IMR-90 (cell line): ENCODE data around the gene GNB1L. TPM values are rescaled to one million over a fixed set of nuclear protein-coding genes. Genes with fewer than 3 reads are reported as not detected.

Experiments used
- ATAC-seq: fragments of 200-7000 bp; cut with Tn5 transposase; 2 replicates; pipeline ENCODE4 v1.9.1; 2020; ENCODE audit warnings: low read depth, mild to moderate bottlenecking, moderate library complexity
- BruUV-seq: library from RNA; stranded (reverse); fragments of 400-500 nt; replicated peaks from 2 replicates; lab custom pipeline; 2021; lab: Mats Ljungman, UMichigan
- CTCF ChIA-PET: fragments of 300-600 bp; formaldehyde crosslinking; extraction: SDS; loops from one replicate; lab custom pipeline; 2021; ENCODE audit warnings: antibody characterized with exemption; lab: Yijun Ruan, JAX
- POLR2A ChIA-PET: fragments of 300-600 bp; sonication (Branson Sonifier 250); formaldehyde crosslinking; loops from one replicate; lab custom pipeline; 2022; ENCODE audit warnings: antibody characterized with exemption; ENCODE audit not compliant: unreplicated experiment; lab: Charles Lee
- DNase-seq: peaks from one replicate; pipeline ENCODE4 v3.0.0; 2013
- H2AFZ ChIP-seq: replicated peaks from 2 replicates; pipeline ENCODE3; 2013; ENCODE audit warnings: low read length, mild to moderate bottlenecking; ENCODE audit not compliant: poor library complexity
- H2AK5ac ChIP-seq: 2 replicates; pipeline ENCODE4 v1.6.1; 2013; ENCODE audit warnings: low read depth, low read length, inconsistent platforms
- H2AK9ac ChIP-seq: replicated peaks from 2 replicates; pipeline ENCODE3; 2013; ENCODE audit warnings: mild to moderate bottlenecking, low read depth, low read length, moderate library complexity; ENCODE audit not compliant: poor library complexity
- H2BK120ac ChIP-seq: 2 replicates; pipeline ENCODE4 v1.6.1; 2013; ENCODE audit warnings: low read depth, low read length, inconsistent platforms
- H2BK15ac ChIP-seq: 3 replicates; pipeline ENCODE4 v1.6.1; 2013; ENCODE audit warnings: low read depth, low read length, inconsistent platforms
- H2BK20ac ChIP-seq: 2 replicates; pipeline ENCODE4 v1.6.1; 2013; ENCODE audit warnings: low read depth, mild to moderate bottlenecking, inconsistent platforms, low read length, moderate library complexity
- H2BK5ac ChIP-seq: 2 replicates; pipeline ENCODE4 v1.6.1; 2013; ENCODE audit warnings: mild to moderate bottlenecking, low read depth, low read length, inconsistent platforms; ENCODE audit not compliant: poor library complexity, severe bottlenecking
- H3K14ac ChIP-seq: replicated peaks from 2 replicates; pipeline ENCODE4 v1.6.1; 2013; ENCODE audit warnings: low read depth, low read length, inconsistent platforms
- H3K18ac ChIP-seq: 2 replicates; pipeline ENCODE4 v1.6.1; 2013; ENCODE audit warnings: low read depth, low read length, control low read depth
- H3K23ac ChIP-seq: 2 replicates; pipeline ENCODE4 v1.6.1; 2013; ENCODE audit warnings: low read depth, low read length, inconsistent platforms
- H3K27ac ChIP-seq: 2 replicates; pipeline ENCODE4 v1.5.1; 2013; ENCODE audit warnings: mild to moderate bottlenecking, control low read depth, low read length; ENCODE audit not compliant: insufficient read depth
- H3K27me3 ChIP-seq: 2 replicates; pipeline ENCODE4 v1.6.1; 2013; ENCODE audit warnings: low read length; ENCODE audit not compliant: control insufficient read depth, insufficient read depth
- H3K36me3 ChIP-seq: 2 replicates; pipeline ENCODE4 v1.6.1; 2013; ENCODE audit warnings: low read length, mixed read lengths; ENCODE audit not compliant: control insufficient read depth, insufficient read depth
- H3K4ac ChIP-seq: 2 replicates; pipeline ENCODE4 v1.6.1; 2013; ENCODE audit warnings: low read depth, low read length, inconsistent platforms
- H3K4me1 ChIP-seq: 2 replicates; pipeline ENCODE4 v1.6.1; 2013; ENCODE audit warnings: low read length, mixed read lengths; ENCODE audit not compliant: control insufficient read depth, insufficient read depth
- H3K4me2 ChIP-seq: 2 replicates; pipeline ENCODE4 v1.6.1; 2013; ENCODE audit warnings: low read depth, mild to moderate bottlenecking, control low read depth, low read length, moderate library complexity
- H3K4me3 ChIP-seq: 2 replicates; pipeline ENCODE4 v1.5.1; 2013; ENCODE audit warnings: low read depth, mild to moderate bottlenecking, control low read depth, low read length, moderate library complexity; ENCODE audit not compliant: insufficient read depth
- H3K56ac ChIP-seq: 2 replicates; pipeline ENCODE4 v1.6.1; 2013; ENCODE audit warnings: low read length, inconsistent platforms; ENCODE audit not compliant: insufficient read depth; ENCODE audit errors: extremely low read depth
- H3K79me1 ChIP-seq, 2 experiments: 2 replicates each; pipeline ENCODE4 v1.6.1; 2013; ENCODE audit warnings: low read length in 2 of 2, inconsistent platforms in 1 of 2, low read depth in 1 of 2
- H3K9ac ChIP-seq: 2 replicates; pipeline ENCODE4 v1.6.1; 2013; ENCODE audit warnings: low read depth, low read length, control low read depth
- H3K9me1 ChIP-seq: 2 replicates; pipeline ENCODE4 v1.6.1; 2013; ENCODE audit warnings: low read length, inconsistent platforms; ENCODE audit not compliant: insufficient read depth
- H3K9me3 ChIP-seq: 2 replicates; pipeline ENCODE4 v1.6.1; 2013; ENCODE audit warnings: low read length; ENCODE audit not compliant: control insufficient read depth, insufficient read depth
- H4K20me1 ChIP-seq: 2 replicates; pipeline ENCODE4 v1.6.1; 2013; ENCODE audit warnings: low read length, inconsistent platforms; ENCODE audit not compliant: insufficient read depth
- H4K5ac ChIP-seq: 2 replicates; pipeline ENCODE4 v1.6.1; 2013; ENCODE audit warnings: mild to moderate bottlenecking, low read depth, low read length, control low read depth
- H4K8ac ChIP-seq, 2 experiments: 2 replicates each; pipeline ENCODE4 v1.6.1; 2013; ENCODE audit warnings: low read depth in 2 of 2, low read length in 2 of 2, control low read depth in 1 of 2, inconsistent platforms in 1 of 2
- H4K91ac ChIP-seq: 2 replicates; pipeline ENCODE4 v1.6.1; 2013; ENCODE audit warnings: low read depth, low read length, inconsistent platforms; ENCODE audit not compliant: insufficient read depth
- BHLHE40 ChIP-seq: fragments of 150-350 bp; IDR thresholded peaks from 2 replicates; pipeline ENCODE4 v1.6.1; 2016; ENCODE audit warnings: mild to moderate bottlenecking, low read depth, low read length
- CEBPB ChIP-seq: IDR thresholded peaks from 2 replicates; pipeline ENCODE4 v1.6.1; 2012; ENCODE audit warnings: low read depth, low read length, improper control_type of control experiment
- CHD1 ChIP-seq: IDR thresholded peaks from 2 replicates; pipeline ENCODE4 v1.6.1; 2012; ENCODE audit warnings: low read depth, low read length, improper control_type of control experiment
- FOS ChIP-seq: fragments of 150-350 bp; IDR thresholded peaks from 2 replicates; pipeline ENCODE4 v1.6.1; 2016; ENCODE audit warnings: low read depth, low read length
- MAFK ChIP-seq: IDR thresholded peaks from 2 replicates; pipeline ENCODE4 v1.6.1; 2012; ENCODE audit warnings: low read depth, low read length, improper control_type of control experiment
- MAZ ChIP-seq: IDR thresholded peaks from 2 replicates; pipeline ENCODE4 v1.6.1; 2012; ENCODE audit warnings: low read depth, mild to moderate bottlenecking, low read length, improper control_type of control experiment, moderate library complexity, borderline replicate concordance
- MXI1 ChIP-seq: IDR thresholded peaks from 2 replicates; pipeline ENCODE4 v1.6.1; 2012; ENCODE audit warnings: low read depth, mild to moderate bottlenecking, low read length, moderate library complexity, borderline replicate concordance
- NFE2L2 ChIP-seq: fragments of 150-350 bp; IDR thresholded peaks from 2 replicates; pipeline ENCODE4 v1.6.1; 2016; ENCODE audit warnings: low read depth, mild to moderate bottlenecking, low read length
- POLR2A ChIP-seq: IDR thresholded peaks from 2 replicates; pipeline ENCODE4 v1.6.1; 2012; ENCODE audit warnings: mild to moderate bottlenecking, low read depth, low read length
- RAD21 ChIP-seq: IDR thresholded peaks from 2 replicates; pipeline ENCODE4 v1.6.1; 2012; ENCODE audit warnings: low read length, improper control_type of control experiment
- RCOR1 ChIP-seq: IDR thresholded peaks from 2 replicates; pipeline ENCODE4 v1.6.1; 2012; ENCODE audit warnings: mild to moderate bottlenecking, low read length, improper control_type of control experiment; ENCODE audit not compliant: insufficient replicate concordance
- RFX5 ChIP-seq: IDR thresholded peaks from 2 replicates; pipeline ENCODE4 v1.8.0; 2012; ENCODE audit warnings: low read depth, mild to moderate bottlenecking, low read length, moderate library complexity
- SMC3 ChIP-seq: fragments of 150-350 bp; IDR thresholded peaks from 2 replicates; pipeline ENCODE4 v1.6.1; 2016; ENCODE audit warnings: low read depth, mild to moderate bottlenecking, antibody characterized with exemption, low read length, moderate library complexity
- WGBS, 2 experiments: methylation state at CpG; one replicate each; pipeline versions ENCODE4 v1.1.5 to v1.1.7; 2013; ENCODE audit warnings: missing lambda C conversion rate in 2 of 2; ENCODE audit not compliant: insufficient read length in 1 of 2; ENCODE audit errors: extremely low coverage in 2 of 2; 5-methylcytosine and 5-hydroxymethylcytosine counted together
- dilution Hi-C: fragments of 300-500 bp; cut with HindIII; formaldehyde crosslinking; loops from one replicate; pipeline ENCODE4 v1.14.3; 2018; ENCODE audit warnings: low sequenced_read_pairs; ENCODE audit not compliant: unreplicated experiment
- in situ Hi-C: fragments of 300-500 bp; cut with MboI; formaldehyde crosslinking; loops from 3 replicates; pipeline ENCODE4 v1.14.3; 2019; ENCODE audit warnings: low sequenced_read_pairs, inconsistent platforms, mixed read lengths
- intact Hi-C: fragments of 100-400 bp; cut with micrococcal nuclease; formaldehyde crosslinking; loops from 2 replicates; pipeline ENCODE4 v1.10.0; 2022
- polyA plus RNA-seq, 3 experiments: library from polyadenylated mRNA; depleted of rRNA; stranded (reverse); fragments of >200 nt; gene quantifications; 2 replicates each; pipeline ENCODE4 v1.2.3, GENCODE V29; 2012; ENCODE audit warnings: low replicate concordance in 1 of 3
- total RNA-seq: library from RNA; depleted of rRNA; stranded (reverse); fragments of >200 nt; gene quantifications from 2 replicates; pipeline ENCODE4 v1.2.3, GENCODE V29; 2012
- TF ChIP-seq, protein P1 (sequence below): fragments of 150-350 bp; IDR thresholded peaks from 2 replicates; pipeline ENCODE4 v1.6.1; 2016; ENCODE audit warnings: low read depth, mild to moderate bottlenecking, low read length, moderate library complexity, borderline replicate concordance
- TF ChIP-seq, protein P2 (sequence below): conservative IDR thresholded peaks from 2 replicates; pipeline ENCODE4 v1.5.1; 2012; ENCODE audit warnings: mild to moderate bottlenecking, low read depth, low read length, improper control_type of control experiment
- TF ChIP-seq, protein P3 (sequence below): fragments of 150-350 bp; IDR thresholded peaks from 2 replicates; pipeline ENCODE4 v1.6.1; 2017; ENCODE audit warnings: mild to moderate bottlenecking, antibody characterized with exemption, low read length, low read depth

The GNB1L gene
- total and polyA plus RNA-seq, 2 of the 4 experiments (the other 2 are of a cell fraction) = 2.5 to 4.4 TPM

DNA sequence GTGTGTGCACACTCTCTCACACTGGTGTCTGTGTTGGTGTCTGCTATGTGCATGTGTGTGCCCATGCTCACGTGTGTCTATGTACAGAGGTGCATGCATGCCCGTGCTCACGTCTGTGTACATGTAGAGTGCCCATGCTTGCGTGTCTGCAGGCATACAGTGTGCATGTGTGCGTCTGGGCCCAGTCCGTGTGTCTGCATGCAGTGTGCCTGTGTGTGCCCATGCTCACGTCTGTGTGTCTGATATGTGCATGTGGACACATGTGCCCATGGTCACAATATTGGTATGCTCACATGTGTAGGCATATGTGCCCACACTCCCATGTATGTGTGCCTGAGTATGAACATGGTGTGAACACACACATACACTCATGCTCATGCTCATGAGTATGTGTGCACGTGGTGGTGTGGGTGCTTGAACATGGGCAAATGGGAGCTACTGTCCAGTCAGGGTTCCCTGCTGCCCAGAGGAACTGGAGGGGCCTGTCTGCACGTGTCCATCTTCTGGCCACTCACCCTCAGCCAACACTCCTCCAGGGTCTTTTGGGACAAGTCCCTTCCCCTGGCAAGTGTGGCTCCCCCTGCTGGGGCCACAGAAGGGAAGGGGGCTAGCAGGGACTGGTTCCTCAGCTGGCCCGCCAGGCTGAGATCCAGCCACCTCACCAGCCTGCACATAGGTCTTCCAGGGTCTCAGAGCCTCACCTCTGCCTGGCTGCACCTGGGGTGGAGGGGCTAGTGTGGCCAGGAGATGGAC, 101.4 kb downstream of the GNB1L start:
- dilution Hi-C loops = no loop called here
- H3K79me1 ChIP-seq = no peaks in the 10 kb centered on the region
- H3K14ac ChIP-seq = no peak overlapping the region

More for the DNA sequence above, 101.4 kb downstream of the GNB1L start:
- TF ChIP-seq SMC3 (no peak), NFE2L2 (no peak), BHLHE40 (no peak), RCOR1 (no peak), FOS (no peak), CEBPB (no peak), MXI1 (no peak), RFX5 (no peak), MAFK (no peak), CHD1 (no peak), POLR2A (no peak), MAZ (no peak), RAD21 (no peak)
- TF ChIP-seq, protein P1, sequence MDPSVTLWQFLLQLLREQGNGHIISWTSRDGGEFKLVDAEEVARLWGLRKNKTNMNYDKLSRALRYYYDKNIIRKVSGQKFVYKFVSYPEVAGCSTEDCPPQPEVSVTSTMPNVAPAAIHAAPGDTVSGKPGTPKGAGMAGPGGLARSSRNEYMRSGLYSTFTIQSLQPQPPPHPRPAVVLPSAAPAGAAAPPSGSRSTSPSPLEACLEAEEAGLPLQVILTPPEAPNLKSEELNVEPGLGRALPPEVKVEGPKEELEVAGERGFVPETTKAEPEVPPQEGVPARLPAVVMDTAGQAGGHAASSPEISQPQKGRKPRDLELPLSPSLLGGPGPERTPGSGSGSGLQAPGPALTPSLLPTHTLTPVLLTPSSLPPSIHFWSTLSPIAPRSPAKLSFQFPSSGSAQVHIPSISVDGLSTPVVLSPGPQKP = no peak
- TF ChIP-seq, protein P2, sequence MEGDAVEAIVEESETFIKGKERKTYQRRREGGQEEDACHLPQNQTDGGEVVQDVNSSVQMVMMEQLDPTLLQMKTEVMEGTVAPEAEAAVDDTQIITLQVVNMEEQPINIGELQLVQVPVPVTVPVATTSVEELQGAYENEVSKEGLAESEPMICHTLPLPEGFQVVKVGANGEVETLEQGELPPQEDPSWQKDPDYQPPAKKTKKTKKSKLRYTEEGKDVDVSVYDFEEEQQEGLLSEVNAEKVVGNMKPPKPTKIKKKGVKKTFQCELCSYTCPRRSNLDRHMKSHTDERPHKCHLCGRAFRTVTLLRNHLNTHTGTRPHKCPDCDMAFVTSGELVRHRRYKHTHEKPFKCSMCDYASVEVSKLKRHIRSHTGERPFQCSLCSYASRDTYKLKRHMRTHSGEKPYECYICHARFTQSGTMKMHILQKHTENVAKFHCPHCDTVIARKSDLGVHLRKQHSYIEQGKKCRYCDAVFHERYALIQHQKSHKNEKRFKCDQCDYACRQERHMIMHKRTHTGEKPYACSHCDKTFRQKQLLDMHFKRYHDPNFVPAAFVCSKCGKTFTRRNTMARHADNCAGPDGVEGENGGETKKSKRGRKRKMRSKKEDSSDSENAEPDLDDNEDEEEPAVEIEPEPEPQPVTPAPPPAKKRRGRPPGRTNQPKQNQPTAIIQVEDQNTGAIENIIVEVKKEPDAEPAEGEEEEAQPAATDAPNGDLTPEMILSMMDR = no peak
- TF ChIP-seq, protein P3, sequence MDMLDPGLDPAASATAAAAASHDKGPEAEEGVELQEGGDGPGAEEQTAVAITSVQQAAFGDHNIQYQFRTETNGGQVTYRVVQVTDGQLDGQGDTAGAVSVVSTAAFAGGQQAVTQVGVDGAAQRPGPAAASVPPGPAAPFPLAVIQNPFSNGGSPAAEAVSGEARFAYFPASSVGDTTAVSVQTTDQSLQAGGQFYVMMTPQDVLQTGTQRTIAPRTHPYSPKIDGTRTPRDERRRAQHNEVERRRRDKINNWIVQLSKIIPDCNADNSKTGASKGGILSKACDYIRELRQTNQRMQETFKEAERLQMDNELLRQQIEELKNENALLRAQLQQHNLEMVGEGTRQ = no peak
- DNase-seq (no peak), ATAC-seq (no peak)
- no peak overlapping the region for H3K4me3 ChIP-seq
- no peak overlapping the region for H3K9ac ChIP-seq
- in situ Hi-C loops (no loop called here), intact Hi-C loops (no loop called here)
- no peak overlapping the region for H2AK5ac ChIP-seq
- H4K5ac ChIP-seq = no peak overlapping the region
- peaks cover 5% of the 10 kb centered on the region for H3K9me1 ChIP-seq
- H2AFZ ChIP-seq = no peak overlapping the region
- H3K18ac ChIP-seq = no peak overlapping the region
- no peaks in the 10 kb centered on the region for H3K9me3 ChIP-seq
- no peak overlapping the region for H2BK5ac ChIP-seq
- H4K8ac ChIP-seq = no peak overlapping the region
- no peak overlapping the region for H2BK120ac ChIP-seq
- no TSS peak for BruUV-seq
- ChIA-PET POLR2A (no interaction called here), CTCF (no interaction called here)
- H3K36me3 ChIP-seq = no peaks in the 10 kb centered on the region
- H4K91ac ChIP-seq = no peak overlapping the region
- no peak overlapping the region for H2BK15ac ChIP-seq
- H3K4me2 ChIP-seq = no peak overlapping the region
- peaks cover 6% of the 10 kb centered on the region; the same call in 1 of the 2 replicates for H4K20me1 ChIP-seq
- WGBS, 2 experiments = 86% methylated on average over 2 of the region's 10 CpGs; no CpG with 5 or more reads in 1 of the 2 experiments
- H3K56ac ChIP-seq = no peak overlapping the region
- H3K4me1 ChIP-seq = peaks cover 9% of the 10 kb centered on the region
- H3K4ac ChIP-seq = no peak overlapping the region
- no peak overlapping the region for H3K27ac ChIP-seq
- H3K23ac ChIP-seq = no peak overlapping the region
- H2AK9ac ChIP-seq = no peak overlapping the region
- peaks cover 71% of the 10 kb centered on the region for H3K27me3 ChIP-seq
- no peak overlapping the region for H2BK20ac ChIP-seq
